COLO668 (cell line): ENCODE results near the gene LMX1B.
A peak's percentile ranks its signal among the peaks of the same experiment; 100 is the strongest.

Experiments
- DNase-seq: peaks from one replicate; lab custom pipeline; 2025; ENCODE audit not compliant: unreplicated experiment; lab: John Stamatoyannopoulos, UW

The LMX1B gene

DNA sequence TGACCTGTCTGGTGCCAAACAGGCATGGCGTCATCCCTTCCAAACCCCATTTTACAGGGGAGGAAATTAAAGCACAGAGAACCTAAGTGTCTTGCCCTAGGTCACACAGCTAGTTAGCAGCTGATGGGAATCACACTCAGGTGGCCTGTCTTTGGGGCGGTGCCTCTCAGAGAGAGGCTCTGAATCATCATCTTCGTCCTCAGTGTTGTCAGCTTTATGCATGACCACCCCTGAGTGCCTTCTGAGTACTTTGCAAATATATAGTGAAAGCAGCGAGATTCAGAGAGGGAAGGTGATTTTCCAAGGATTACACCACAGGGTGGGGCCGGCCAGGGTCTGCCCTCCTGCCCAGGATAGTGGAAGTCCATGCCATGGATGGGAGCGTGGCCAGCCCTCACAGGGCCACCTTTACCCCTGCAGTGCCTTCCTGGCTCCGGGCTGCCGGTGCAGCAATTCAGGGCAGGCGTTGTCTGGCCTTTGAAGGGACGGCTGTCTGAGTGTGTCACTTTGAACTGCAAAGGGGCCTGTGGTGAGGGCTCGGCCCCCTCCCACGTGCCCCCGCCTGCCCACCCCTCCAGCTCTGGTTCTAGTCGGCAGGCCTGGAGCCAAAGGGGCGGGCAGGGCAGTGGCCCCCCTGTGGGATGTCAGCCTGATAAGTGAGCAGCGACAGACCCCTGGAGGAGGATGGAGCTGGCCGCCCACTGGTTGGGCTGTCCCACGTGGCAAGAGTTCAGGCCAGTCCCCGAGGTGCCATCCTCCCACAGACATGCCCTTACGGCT, 16.9 kb downstream of the LMX1B start:
- DNase-seq, result peak; percentile 31

DNA sequence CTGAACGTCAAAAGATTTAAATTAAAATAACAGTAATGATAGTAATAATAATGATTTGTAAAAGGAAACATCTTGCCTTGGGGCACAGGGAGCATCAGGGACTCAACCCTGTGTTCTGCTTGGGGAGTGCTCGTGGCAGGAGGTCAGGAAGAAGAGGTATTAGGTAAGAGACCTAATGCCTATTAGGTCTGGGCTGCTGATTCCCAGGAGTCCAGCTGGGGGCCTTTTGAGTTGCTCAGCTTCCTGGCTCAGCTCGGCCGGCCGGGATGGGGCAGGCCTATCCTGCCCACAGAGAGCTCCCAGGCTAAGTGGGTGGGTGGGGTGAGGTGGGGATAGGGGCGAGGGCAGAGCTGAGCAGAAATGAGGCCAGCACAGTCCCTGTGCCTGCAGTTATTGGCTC, 17.5 kb downstream of the LMX1B start:
- no peak for DNase-seq

DNA sequence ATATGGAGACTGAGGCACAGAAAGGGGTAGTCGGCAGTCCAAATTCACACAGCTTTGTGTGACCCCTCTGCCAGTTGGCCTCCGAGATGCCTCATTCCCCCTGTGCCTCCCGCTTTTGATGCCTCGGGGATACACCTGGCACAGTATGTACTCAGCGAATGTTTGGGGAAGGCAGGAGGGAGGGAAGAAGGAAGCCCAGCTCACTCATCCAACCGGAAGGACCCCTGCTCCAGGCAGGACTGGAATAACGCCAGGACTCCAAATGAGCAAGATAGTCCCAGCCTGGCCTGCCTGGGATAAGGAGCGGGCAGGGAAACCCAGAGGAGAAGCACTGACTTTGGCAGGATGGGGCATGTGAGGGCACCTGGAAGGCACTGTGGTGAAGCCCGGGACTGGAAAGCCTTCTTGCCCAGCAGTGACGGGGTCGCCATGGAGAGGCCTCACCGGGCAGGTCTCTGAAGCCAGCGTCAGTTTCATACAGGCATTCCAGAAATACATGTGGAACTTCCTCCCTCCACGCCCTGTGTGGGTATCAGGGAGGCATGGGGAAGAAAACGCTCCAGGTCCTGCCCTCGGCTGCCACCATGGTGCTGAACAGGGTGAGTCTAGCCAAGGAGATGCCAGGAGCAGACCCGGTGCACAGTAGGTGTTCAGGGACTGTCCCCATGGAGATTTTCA, 20.3 kb downstream of the LMX1B start:
- no peak for DNase-seq

DNA sequence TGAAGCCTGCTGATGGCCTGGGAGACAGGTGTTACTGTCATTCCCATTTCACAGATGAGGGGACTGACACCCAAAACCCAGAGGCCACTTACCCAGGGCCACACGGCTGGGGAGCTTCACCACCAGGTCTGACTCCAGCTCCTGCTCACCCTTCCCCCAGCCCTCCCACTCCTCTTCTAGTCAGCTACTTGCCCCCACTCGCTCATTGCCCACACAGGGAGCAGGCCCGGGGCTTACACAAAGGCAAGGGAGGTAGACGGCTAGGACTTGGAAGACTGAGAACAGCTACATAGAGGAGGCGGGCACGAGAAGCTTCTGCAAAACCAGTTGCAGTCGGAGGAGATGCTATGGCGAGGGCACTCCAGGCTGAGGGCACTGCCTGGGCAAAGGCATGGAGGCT, 21.3 kb downstream of the LMX1B start:
- DNase-seq, result no peak

DNA sequence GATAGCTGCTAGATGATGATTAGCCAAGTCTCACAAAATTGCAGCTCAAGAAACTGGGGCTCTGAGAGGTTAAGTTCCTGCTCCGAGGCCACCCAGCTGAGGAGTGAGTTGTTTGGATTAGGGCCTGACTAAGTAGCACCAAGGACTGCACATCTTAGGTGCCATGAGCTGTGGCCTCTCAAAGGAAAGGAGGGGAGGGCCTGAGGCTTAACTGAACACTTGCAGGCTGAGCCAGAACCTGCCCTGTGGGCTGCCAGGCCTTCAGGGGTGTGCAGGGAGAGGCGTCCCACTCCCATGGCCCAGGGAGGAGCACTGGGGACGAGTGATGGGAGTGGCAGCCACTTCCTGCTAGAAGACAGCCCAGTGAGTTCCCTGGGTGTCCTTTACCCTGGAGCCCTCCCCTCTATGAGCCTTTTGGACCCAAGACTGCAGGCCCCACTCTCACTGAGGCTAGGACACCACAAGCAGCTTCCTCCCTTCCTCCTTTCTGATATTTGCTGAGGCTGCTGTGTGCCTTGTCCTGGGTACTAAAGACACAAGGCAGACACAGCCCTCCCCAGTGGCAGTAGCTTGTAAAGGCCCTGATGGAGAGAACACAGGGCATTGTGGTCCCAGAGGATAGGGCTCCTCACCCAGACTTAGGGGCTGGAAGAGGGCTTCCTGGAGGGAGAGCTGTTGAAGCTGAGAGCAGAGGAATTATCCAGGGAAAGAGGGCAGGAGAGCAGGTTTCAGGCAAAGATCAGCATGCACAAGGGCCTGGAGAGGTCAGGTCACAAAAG, 22.1 kb downstream of the LMX1B start:
- DNase-seq, result no peak

DNA sequence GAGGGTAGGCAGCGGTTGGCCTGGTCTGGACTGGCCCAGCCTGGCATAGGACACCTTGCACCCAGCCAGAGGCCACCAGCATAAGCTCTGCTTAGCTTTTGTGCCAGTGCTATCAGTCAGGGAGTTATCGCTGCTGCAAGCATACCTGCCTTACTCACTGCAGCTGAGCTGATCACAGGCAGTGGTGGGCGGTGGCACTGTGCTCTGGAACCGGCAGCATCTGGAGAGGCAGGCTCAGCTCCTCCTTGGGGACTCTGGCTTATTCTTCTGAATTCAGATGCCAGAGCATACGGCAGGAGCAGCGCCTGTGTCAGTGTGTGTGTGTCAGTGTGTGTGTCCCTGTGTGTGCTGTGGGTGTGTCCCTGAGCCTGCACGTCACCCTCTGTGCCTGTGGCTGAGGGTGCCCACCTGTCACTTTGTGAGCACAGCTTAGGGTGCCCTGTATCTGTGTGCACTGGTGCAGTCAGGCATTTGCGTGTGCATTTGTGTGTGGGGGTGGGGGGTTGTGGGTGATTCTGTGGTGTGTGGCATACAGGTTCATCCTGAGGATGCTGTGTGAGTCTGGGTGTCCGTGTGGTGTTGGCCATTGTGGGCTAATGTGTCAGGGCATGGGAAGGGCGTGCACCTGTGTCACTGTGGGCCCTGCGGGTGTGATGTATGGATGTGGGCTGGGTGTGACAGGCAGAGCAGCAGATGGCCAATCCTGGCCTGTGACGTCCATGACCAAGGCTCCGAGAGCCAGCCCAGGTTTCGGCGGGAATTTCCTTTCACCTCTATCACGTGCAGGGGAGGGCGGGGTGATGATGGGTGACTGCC, 23.5 kb downstream of the LMX1B start:
- DNase-seq, result peak; percentile 55

DNA sequence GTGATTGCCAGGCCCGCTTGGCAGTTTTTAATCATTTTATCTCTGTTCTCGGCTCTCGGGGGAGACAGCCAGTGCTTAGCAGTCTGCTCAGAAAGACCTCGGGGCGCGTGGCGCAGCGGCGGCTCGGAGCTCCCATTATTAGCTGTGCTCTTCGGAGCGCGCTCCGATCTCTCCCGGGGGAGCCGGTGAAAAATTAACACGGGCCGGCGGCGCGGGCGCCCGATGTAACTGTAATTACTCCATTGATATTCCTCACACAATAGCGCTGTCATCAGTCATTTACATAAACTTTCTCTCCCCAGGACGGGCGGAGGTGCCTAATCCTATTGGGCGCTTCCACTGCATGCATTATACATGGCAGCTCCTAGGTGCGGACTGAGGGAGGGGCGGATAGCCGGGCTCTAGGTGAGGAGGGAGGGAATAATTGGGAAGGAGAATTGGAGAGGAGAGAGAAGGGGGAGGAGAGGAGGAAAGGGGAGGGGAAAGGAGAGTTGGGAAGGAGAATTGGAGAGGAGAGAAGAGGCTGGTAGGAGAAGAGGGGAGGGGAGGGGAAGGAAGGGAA, 24.9 kb downstream of the LMX1B start:
- DNase-seq, result peak; percentile 37

DNA sequence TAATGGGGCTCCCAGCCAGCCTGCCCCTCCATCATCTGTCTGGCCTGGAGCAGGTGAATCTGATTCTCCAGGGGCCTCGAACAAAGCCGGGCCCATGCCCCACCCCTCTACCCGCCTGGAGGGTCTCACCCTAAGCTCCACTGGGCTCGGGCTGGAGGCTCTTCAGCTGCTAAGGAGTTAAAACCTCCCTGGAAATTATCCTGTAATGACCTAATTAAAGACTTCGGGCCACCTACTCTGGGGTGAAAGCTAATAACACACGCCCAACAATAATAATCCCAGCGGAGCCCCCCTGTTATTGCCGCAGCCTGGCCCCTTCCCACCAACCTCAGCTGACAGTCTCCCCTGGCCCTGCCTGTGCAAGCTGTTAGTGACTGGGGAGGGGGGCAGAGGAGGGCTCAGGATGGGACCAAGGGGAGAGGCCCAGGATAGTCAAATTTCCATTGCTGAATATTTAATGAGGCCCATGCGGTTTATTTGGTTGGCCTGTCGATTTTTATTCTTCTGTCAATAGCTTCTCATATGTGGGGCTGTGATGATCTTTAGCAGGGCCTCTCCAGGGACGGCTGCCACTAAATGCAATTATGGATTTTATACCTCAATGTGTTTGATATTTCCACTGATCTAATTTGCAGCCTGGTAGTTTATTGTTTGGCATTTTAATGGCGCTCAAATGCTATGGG, 25.7 kb downstream of the LMX1B start:
- DNase-seq, result no peak

DNA sequence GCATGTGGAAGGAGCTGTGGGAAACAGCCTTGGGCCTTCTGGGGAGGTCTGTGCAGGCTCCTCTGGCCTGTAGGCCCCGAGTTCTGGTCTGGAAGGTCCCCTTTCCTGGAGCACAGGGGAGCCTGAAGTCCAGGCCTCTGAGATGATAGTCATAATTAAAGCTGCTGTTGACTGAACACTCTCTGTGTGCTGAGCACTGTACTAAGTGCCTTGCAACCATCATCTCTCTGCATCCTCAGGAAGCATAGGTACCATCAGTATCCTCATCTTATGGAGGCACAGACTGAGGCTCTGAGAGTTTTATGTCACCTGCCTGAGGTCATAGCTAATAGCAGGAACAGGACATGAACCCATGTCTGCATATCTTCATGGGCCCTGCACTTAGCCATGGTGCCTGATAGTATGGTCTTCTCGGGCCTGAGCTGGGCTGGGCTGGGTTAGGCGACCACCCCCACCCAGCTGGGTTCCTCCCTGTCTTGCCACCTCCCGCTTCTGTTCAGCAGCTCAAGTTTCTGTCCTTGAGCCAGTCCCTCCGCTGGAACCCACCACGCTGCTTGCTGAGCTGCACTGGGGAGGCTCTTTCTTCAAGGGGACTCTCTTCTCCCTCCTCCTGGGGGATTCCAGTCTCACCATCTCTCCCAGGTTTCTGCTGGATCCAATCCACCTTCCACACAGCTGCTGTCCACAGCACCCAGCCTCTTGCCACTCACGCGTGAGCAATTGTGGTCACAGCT, 27.6 kb downstream of the LMX1B start:
- no peak for DNase-seq

DNA sequence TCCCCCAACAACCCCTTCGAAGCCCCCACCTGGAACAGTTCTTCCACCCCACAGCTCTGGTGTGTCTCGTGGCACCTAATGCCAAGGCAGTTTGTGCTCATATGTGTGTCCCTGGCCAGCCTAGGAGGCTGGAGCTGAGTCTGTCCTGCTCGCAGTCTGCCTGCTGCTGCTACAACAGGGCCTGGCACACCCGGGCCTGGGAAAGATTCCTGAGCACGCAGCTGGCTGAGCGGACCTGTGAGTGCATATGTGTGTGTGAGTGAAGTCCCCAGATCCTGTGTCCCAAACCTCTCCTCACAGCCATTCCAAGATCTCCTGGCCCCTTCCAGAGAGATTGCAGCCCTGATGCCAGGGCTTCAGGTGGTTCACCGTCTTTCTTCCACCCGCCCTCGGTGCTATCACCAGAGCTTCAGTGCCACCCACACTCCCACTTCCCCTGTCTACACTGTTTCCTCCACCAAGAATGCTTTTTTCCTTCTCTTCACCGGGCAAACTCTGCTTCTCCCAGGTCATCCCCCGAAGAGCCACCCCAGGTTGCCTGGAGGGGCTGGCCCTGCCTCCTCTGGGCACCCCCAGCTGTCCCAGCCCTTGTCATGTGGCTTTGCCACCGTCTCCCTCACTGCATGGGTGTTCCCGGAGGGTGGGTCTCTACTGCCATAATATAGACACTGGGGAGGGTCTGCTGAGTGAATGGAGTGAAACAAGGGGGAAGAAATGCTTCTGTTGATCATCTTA, 28.4 kb downstream of the LMX1B start:
- no peak for DNase-seq

DNA sequence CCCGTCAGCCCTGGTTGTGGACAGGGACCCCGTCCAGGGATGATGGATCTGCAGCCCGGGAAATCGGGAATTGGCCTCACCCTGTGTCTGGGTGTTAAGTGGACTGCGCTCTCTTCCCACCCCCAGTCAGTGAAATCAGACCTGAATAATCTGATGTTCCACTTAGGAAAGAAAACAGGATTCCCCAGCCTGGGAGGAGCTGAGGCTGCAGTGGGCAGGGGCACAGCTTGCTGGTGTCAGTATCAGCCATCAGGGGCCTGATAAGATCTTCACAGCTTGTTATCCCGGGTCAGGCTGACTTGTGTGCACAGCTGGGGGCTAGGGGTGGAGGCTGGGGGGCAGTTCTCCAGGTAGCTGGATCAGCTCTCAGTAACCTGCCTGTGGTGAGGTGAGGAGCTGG, 29.1 kb downstream of the LMX1B start:
- DNase-seq, result no peak

DNA sequence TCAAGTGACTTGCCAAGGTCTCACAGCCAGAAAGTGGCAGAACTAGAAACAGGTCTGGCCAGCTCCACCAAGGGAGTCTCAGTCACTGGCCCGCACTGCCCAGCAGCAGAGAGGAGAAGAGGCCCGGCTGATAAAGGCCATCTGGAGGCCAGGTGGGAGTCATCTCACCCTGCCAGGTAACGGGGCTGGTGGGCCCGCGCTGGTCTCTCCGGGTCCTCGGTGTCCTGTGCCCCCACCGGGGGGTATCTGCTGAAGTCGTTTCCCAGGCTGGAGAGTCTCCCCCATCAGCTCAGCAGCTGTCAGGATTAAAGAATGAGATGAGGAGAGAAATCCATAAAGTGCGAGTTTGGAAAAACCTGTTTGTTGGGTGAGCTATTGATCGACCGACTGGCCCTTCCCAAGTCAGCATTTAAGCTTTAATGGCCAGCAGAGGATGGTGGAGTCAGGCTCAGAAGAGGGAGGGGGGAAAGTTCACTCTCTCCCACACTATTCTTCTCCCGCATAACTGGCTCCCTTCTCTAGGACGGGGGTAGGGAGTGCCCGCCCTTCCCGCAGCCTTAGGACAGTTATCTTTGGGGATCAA, 30.3 kb downstream of the LMX1B start:
- no peak for DNase-seq

DNA sequence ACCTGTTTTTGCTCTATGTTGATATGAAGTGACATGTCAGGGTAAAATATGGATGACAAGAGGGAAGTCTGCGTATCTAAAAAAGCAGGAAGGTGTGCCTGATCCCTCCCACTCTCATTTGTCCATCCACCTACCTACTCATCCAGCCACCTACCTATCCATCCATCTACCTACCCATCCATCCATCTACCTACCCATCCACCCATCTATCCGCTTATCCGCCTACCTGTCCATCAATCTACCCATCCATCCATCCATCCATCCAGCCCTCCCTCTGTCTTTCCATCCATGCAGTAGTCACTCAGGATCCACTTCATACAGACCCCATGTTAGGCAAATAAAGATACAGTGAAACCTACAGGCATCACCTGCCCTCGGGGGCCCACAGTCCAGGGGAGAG, 32.4 kb downstream of the LMX1B start:
- no peak for DNase-seq

DNA sequence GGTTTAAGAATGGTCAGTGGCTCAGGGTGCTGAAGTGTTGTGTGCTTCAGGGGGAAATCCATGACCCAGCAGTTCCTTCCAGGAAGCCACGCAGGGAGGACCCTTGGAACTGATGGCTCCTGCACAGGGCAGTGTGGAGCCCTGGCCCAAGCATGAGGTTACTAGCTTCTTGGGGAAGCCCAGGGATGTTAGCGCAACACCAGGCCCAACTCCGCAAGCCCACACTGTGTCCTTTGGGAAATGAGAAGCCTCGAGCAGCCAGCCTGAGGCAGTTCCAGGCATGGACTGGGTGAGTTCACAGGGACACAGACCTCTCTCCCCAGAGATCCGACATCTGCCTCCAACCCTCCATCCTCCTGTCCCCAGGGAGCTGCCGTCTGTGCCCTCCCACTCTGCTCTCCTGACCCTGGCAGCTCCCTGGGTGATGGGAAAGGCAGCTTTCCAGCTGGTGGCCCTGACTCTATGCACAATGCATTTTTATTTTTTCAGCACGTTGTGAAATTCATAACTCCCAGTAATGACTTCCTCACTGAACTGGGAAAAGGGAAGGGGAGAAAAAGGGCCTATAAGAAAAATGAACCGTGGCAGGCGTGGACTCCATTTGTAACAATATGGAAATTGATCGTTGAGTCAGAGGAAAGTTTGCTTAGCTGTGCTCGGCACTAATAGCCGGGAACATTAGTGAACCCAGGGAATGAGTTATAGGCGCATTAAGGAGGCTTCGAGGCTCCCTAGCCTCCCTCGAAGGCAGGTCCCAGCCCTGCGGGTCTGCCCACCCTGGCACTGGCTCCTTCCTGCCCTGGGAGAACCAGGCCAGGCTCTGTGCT, 34.1 kb downstream of the LMX1B start:
- no peak for DNase-seq

DNA sequence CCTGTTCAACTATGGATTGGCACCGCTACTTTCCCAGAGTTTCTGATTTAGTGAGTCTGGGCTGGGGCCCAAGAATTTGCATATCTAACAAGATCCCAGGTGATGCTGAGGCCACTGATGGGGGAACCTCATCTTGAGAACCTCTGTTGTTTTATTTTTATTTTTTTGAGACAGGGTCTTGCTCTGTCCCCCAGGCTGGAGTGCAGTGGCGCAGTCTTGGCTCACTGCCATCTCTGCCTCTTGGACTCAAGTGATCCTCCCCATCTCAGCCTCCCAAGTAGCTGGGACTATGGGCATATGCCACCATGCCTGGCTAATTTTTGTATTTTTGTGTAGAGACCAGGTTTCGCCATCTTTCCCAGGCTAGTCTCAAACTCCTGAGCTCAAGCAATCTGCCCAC, 35.7 kb downstream of the LMX1B start:
- no peak for DNase-seq

DNA sequence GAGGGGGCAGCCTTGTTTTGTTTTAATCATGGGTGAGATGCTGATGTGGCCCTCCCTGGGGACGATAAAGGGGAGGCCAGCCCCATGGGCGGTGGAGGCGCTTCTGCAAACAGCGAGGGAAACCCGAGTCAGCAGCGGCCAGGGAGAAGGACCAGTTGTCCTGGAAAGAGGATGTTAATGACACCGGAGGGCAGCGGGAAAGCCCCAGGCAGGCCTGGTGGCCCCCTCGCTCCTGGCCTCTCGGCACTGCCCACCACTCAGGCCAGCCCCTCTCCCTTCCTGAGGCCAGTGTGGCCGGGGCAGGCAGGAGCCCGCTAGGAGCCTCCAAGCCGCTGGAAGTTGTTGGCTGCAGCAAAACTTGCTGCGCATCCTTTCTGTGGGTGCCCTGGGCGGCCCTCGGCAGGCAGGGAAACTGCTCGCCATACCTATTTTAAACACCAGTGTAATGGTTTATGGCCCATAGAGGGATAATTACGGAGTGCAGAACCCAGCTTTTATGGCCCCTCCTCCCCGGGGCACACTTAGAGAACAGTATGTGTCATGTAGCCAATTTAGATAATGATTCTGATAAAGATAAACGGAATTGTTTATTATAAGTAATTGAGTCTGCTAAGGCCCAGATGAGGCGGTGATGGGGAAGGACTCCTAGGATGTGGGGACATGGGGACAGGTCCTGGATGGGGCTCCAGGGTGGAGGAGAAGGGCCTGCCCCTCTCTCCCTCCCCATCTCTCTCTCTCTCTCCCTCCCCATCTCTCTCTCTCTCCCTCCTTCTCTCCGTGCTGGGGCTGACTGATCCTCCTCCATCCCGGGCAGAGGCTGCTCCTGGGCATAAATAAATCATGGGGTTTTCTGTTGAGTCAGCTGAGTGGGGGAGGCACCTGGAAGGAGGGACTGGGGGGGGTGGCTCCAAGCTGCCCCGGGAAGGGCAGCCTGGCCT, 36.9 kb downstream of the LMX1B start:
- peak; percentile 8 for DNase-seq
